HG03025 (cell line): ENCODE measurements around the gene WDR72.

ENCODE experiments used
- ATAC-seq: cut with Tn5 transposase; IDR thresholded peaks from one replicate; pipeline ENCODE4 v1.9.1; 2021; ENCODE audit warnings: mild to moderate bottlenecking, moderate library complexity; ENCODE audit not compliant: unreplicated experiment, low FRiP score

WDR72 gene

DNA sequence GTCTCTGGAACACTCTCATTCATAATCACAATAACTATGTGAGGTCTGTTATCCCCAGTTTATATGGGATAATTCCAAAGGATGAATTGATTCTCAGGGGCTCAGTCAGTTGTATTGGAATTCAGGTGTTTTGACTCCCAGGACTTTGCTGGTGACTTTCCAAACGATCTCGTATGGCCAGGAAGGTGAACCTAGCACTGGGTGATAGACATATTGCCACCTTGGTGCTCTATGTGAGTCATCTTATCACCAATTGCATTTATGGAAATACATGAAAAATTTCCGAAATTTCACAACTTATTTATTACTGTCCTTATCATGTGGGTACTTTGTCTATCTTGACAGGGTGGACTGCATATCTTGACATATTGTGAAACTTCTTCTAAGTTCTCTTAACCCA, 287.3 kb downstream of the WDR72 start:
- ATAC-seq: no peak

GRCh38 chr15:53470743-53471142, 288.7 kb downstream of the WDR72 start:
- ATAC-seq: no peak

GRCh38 chr15:53469422-53469821, 290.0 kb downstream of the WDR72 start:
- ATAC-seq: no peak
